Spinal cord (tissue), 10 donors: ENCODE measurements around the gene OR10A5. TPM values are rescaled to one million over a fixed set of nuclear protein-coding genes. Genes with fewer than 3 reads are reported as not detected.
"Not testable (repeated sequence)": the region's sequence is repeated elsewhere in the genome, so short reads cannot be mapped to it uniquely, and the experiment has no call there.

Experiments used
- DNase-seq, 6 donors: peaks; one replicate each; pipeline versions ENCODE4 v3.0.0 to v3.0.0-alpha.2; 2013 to 2015; ENCODE audit warnings: low spot score in 6 of 6, low read depth in 4 of 6
- H3K27ac ChIP-seq: one replicate; pipeline ENCODE4 v1.5.1; 2013; ENCODE audit warnings: low read depth, low read length, control low read depth
- H3K27me3 ChIP-seq: one replicate; pipeline ENCODE4 v1.6.1; 2013; ENCODE audit warnings: low read length; ENCODE audit not compliant: control insufficient read depth, insufficient read depth
- H3K36me3 ChIP-seq: one replicate; pipeline ENCODE4 v1.6.1; 2013; ENCODE audit warnings: low read length; ENCODE audit not compliant: control insufficient read depth, insufficient read depth
- H3K4me1 ChIP-seq: one replicate; pipeline ENCODE4 v1.6.1; 2013; ENCODE audit warnings: low read length; ENCODE audit not compliant: control insufficient read depth, insufficient read depth
- H3K4me3 ChIP-seq: one replicate; pipeline ENCODE4 v1.5.1; 2013; ENCODE audit warnings: low read depth, low read length, control low read depth
- H3K9me3 ChIP-seq: one replicate; pipeline ENCODE4 v1.6.1; 2013; ENCODE audit warnings: low read length; ENCODE audit not compliant: control insufficient read depth, insufficient read depth
- WGBS: methylation state at CpG from one replicate; pipeline ENCODE4 v1.1.5; 2013; ENCODE audit warnings: missing lambda C conversion rate; ENCODE audit not compliant: insufficient coverage; 5-methylcytosine and 5-hydroxymethylcytosine counted together
- polyA plus RNA-seq, 2 donors: library from polyadenylated mRNA; unstranded; fragments of 120-200 nt; gene quantifications; one replicate each; pipeline ENCODE4 v1.2.1, GENCODE V29; 2013; ENCODE audit not compliant: insufficient read length in 2 of 2
- total RNA-seq, 2 donors: library from RNA; depleted of rRNA in 1 of 2; stranded (reverse); fragments of 120-200 nt in 1 of 2; fragments of >200 nt in 1 of 2; gene quantifications; one replicate each; pipeline versions ENCODE4 v1.2.3 to v1.2.4, GENCODE V29; 2013 to 2014
- donor health status: healthy.

OR10A5 gene
- total and polyA plus RNA-seq, 4 donors, result not detected

DNA sequence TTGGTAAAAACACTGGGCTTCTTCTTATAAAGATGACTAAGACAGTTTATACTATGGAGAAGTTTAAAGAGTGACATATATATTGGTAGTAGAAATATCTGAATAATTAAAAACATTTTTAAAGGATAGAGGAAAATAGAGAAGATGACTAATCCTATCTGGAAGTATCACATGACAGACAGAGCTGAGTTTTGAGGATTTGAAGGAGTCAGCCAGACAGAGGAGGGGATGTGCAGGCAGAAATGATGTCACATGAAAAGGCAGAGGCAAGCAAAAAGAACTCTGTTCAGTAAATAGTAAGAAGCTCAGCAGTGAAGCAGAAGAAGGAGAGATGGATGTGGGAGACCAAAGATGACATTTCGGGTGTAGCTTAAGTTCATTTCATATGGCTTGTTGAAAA is 19.0 kb downstream of the OR10A5 start:
- H3K4me1 ChIP-seq, result no peaks in the 10 kb centered on the region
- no peaks in the 10 kb centered on the region for H3K9me3 ChIP-seq
- H3K4me3 ChIP-seq, result no peak overlapping the region
- WGBS, result no CpG with 5 or more reads among the region's 1 CpG
- no peaks in the 10 kb centered on the region for H3K36me3 ChIP-seq
- no peaks in the 10 kb centered on the region for H3K27me3 ChIP-seq
- no peak overlapping the region for H3K27ac ChIP-seq
- DNase-seq, result no peak

DNA sequence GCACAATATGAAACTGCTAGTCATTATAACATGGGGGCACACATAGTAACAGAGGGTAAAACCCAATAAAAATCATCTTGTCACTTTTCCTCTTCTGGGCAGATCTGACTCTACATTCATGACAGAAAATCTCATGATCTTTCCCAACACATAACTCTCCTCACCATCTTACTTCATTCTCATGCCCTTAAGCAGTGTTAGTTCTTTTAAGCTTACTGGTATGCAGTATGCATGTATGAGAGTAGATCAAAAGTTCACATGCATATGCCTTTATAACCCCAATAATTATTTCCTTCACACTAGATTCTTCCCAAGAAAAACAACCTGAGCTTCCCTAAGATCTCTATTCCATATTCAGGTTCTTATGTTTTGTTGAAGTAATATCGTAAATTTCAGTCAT is 25.8 kb downstream of the OR10A5 start:
- Histone ChIP-seq H3K36me3 (no peaks in the 10 kb centered on the region), H3K4me1 (no peaks in the 10 kb centered on the region), H3K27ac (no peak overlapping the region), H3K4me3 (no peak overlapping the region), H3K27me3 (no peaks in the 10 kb centered on the region), H3K9me3 (no peaks in the 10 kb centered on the region)
- no CpG with 5 or more reads among the region's 1 CpG for WGBS
- no peak for DNase-seq

DNA sequence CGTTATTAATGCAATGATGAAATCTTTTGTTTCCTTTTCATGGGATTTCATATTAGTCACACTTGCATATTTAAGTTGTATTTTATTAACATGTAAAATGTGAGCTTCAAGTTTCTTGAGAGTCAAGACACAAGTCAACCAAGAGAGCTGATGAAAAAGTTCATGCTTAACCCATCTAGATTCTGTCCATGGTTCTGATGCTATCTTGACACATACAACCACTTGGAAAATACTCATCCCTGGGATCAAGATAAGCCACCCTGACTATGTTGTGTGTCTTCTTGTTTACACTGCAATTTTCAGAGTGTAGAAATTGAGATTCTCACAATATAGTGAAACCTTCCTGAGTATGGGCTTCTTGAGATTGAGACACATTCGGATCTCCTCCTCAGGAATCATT is 30.3 kb downstream of the OR10A5 start:
- Histone ChIP-seq H3K9me3 (no peaks in the 10 kb centered on the region), H3K4me3 (no peak overlapping the region), H3K27ac (no peak overlapping the region), H3K27me3 (no peaks in the 10 kb centered on the region), H3K4me1 (no peaks in the 10 kb centered on the region), H3K36me3 (no peaks in the 10 kb centered on the region)
- DNase-seq, result no peak
- no CpG with 5 or more reads among the region's 2 CpGs for WGBS

DNA sequence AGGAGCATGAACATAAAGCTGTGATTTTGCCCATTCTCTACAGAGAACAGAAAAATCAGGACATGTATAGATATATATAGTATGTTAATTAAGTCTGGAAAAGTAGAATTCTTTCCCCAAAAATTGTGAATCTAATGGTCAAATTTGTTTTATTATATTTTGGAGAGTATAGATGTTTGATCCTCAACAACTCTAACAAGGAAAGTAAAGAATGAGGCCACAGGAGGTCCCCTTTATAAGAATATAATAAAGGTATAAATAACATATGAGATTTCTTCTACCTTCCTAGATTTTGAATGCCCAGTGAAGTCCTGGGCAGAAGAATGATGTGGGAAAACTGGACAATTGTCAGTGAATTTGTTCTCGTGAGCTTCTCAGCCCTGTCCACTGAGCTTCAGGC is 30.8 kb downstream of the OR10A5 start, which contains the start of gene OR10A4:
OR10A4 (plus strand) TSS at position 301 of the 400 bp plus-strand sequence; CDS start at position 324, 23 bp downstream.
- WGBS, result 92% methylated on average over 1 of the region's 1 CpG
- H3K4me1 ChIP-seq, result no peaks in the 10 kb centered on the region
- no peak within 1 kb of the TSS for H3K4me3 ChIP-seq
- H3K9me3 ChIP-seq, result no peaks in the 10 kb centered on the region
- no peak within 1 kb of the TSS for H3K27ac ChIP-seq
- no peak for DNase-seq
- H3K27me3 ChIP-seq, result no peaks in the 10 kb centered on the region
- no peaks in the 10 kb centered on the region for H3K36me3 ChIP-seq

DNA sequence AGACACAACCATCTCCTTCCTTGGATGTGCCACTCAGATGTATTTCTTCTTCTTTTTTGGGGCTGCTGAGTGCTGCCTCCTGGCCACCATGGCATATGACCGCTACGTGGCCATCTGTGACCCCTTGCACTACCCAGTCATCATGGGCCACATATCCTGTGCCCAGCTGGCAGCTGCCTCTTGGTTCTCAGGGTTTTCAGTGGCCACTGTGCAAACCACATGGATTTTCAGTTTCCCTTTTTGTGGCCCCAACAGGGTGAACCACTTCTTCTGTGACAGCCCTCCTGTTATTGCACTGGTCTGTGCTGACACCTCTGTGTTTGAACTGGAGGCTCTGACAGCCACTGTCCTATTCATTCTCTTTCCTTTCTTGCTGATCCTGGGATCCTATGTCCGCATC is 31.4 kb downstream of the OR10A5 start:
- Histone ChIP-seq H3K4me3 (no peak overlapping the region), H3K9me3 (no peaks in the 10 kb centered on the region), H3K27me3 (no peaks in the 10 kb centered on the region), H3K4me1 (no peaks in the 10 kb centered on the region), H3K27ac (no peak overlapping the region), H3K36me3 (no peaks in the 10 kb centered on the region)
- DNase-seq, result no peak
- WGBS, result 94% methylated on average over 3 of the region's 3 CpGs

DNA sequence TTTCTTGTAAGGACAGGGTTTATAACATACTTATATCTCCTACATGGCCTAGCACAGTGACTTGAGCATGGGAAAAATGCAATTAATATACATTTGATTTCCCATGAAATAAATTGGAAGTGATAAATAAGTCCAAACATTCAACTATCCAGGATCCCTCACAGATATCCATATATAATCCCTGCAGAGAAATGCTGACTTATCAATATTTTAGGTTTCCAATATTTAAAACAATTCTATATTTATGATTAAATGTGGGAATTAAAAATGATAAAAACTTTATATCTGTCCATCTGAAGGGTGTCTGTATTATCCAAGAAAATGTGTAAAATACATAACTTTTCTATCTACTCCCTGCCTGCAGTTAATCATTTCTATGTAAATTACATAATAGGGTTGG is 37.3 kb downstream of the OR10A5 start:
- Histone ChIP-seq H3K27ac (no peak overlapping the region), H3K27me3 (no peaks in the 10 kb centered on the region), H3K4me1 (no peaks in the 10 kb centered on the region), H3K36me3 (no peaks in the 10 kb centered on the region), H3K9me3 (no peaks in the 10 kb centered on the region), H3K4me3 (no peak overlapping the region)
- no peak for DNase-seq

DNA sequence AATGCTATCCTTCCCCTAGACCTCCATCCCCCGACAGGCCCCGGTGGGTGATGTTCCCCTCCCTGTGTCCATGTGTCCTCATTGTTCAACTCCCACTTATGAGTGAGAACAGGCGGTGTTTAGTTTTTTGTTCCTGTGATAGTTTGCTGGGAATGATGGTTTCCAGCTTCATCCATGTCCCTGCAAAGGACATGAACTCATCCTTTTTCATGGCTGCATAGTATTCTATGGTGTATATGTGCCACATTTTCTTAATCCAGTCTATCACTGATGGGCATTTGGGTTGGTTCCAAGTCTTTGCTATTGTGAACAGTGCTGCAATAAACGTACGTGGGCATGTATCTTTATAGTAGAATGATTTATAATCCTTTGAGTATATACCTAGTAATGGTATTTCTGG is 42.2 kb downstream of the OR10A5 start:
- H3K27me3 ChIP-seq, H3K4me1 ChIP-seq, H3K36me3 ChIP-seq, H3K27ac ChIP-seq, DNase-seq, H3K9me3 ChIP-seq, H3K4me3 ChIP-seq: not testable (repeated sequence)
- no CpG with 5 or more reads among the region's 5 CpGs for WGBS

DNA sequence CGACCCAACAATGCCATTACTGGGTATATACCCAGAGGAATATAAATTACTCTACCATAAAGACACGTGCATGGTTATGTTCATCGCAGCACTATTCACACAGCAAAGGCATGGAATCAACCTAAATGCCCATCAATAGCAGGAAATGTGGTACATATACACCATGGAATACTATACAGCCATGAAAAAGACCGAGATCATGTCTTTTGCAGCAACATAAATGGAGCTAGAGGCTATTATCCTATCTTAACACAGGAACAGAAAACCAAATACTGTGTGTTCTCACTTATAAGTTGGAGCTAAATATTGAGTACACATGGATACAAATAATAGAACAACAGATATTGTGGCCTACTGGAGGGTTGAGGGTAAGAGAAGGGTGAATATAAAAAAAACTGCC is 43.3 kb downstream of the OR10A5 start:
- H3K4me3 ChIP-seq, result no peak overlapping the region
- WGBS, result no CpG with 5 or more reads among the region's 4 CpGs

DNA sequence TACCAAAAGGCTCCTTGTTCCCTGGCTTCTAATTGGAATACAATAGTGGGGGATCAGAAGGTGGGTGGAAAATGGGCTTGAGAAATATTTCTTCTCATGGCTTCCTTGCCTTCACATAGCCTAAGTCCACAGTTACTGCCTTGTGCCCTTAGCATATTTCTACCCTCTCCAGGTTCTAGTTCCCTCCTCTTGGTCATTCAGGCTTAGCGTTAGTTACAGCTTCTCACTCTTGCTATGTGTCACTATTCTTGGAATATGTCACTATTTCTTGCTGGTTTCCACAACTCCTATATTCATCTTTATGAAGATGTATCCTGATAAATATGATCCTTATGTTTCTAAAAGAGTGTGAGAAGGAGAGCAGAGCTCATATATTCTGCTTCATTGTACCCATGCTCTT is 44.4 kb downstream of the OR10A5 start:
- Histone ChIP-seq H3K4me3 (no peak overlapping the region), H3K36me3 (no peaks in the 10 kb centered on the region), H3K27me3 (no peaks in the 10 kb centered on the region), H3K4me1 (no peaks in the 10 kb centered on the region), H3K9me3 (peaks cover 2% of the 10 kb centered on the region), H3K27ac (no peak overlapping the region)
- WGBS, result no CpG with 5 or more reads among the region's 1 CpG
- DNase-seq, result no peak

More for the DNA sequence above, 43.3 kb downstream of the OR10A5 start:
- DNase-seq, result no peak
- H3K27ac ChIP-seq, result no peak overlapping the region
- H3K36me3 ChIP-seq, result no peaks in the 10 kb centered on the region
- no peaks in the 10 kb centered on the region for H3K4me1 ChIP-seq
- H3K9me3 ChIP-seq, result peaks cover 2% of the 10 kb centered on the region
- no peaks in the 10 kb centered on the region for H3K27me3 ChIP-seq

DNA sequence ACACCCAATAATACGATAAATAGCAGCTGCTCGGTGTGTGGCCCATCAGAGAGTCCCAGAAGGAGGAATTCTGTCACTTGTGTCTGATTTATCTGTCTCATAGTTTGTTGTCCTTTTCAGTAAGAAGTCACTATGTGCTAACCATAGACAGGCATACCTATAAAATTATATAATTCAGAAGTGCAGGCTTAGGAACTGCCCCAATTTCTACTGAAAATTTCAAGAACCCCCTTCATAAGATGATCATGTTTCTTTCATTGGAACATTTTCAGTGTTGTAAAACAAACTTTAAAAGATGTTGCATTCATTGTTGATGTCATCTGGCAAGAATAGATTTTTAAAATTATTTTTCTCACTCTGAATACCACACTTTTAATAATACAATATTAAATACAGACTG is 46.9 kb downstream of the OR10A5 start, which contains the start of gene OR2D2:
OR2D2 (minus strand) TSS at position 101 of the 400 bp plus-strand sequence; CDS start at position 101, 0 bp downstream.
- H3K4me1 ChIP-seq, result no peaks in the 10 kb centered on the region
- H3K36me3 ChIP-seq, result no peaks in the 10 kb centered on the region
- H3K27me3 ChIP-seq, result no peaks in the 10 kb centered on the region
- WGBS, result 94% methylated on average over 2 of the region's 2 CpGs
- no peak within 1 kb of the TSS for H3K27ac ChIP-seq
- peaks cover 2% of the 10 kb centered on the region for H3K9me3 ChIP-seq
- H3K4me3 ChIP-seq, result no peak within 1 kb of the TSS
- DNase-seq, result no peak
